ENCODE measurements around the gene MICU1.
"Not testable (repeated sequence)": the region's sequence is repeated elsewhere in the genome, so short reads cannot be mapped to it uniquely, and the experiment has no call there.

Gene MICU1

DNA sequence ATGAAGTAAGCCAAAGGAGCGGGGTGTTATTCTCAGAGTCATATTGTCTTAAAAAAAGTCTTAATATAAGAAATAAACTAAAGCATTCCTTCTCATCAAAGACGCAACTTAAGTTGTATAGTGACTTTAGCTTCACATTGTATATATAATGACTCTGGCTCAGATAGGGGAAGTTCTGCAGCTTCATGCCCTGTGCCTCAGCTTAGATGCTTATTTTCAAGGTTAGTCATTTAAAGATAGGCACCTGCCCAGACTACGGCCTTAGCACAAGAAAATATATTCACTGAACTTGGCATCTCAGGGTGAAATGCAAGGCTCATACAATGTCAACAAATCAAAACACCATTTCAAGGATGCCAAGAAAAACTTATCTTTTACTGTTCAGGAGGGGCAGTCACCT, 218.4 kb downstream of the MICU1 start:
- no peak for DNase-seq
- in situ Hi-C loops (cut with HindIII; ENCODE audit: low pct_ligation_motif_present, low sequenced_read_pairs) = no loop called here
- H3K4me3 ChIP-seq (ENCODE audit: low read depth, low read length) = no peak overlapping the region

DNA sequence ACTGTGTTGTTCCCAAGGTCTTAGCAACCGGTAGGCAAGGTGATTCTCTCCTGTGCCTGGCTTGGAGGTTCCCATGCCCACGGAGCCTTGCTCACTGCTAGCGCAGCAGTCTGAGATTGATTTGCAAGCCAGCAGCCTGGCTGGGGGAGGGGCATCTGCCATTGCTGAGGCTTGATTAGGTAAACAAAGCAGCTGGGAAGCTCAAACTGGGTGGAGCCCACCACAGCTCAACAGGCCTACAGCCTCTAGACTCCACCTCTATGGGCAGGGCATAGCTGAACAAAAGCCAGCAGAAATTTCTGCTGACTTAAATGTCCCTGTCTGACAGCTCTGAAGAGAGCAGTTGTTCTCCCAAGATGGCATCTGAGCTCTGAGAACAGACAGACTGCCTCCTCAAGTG, 230.3 kb downstream of the MICU1 start:
- in situ Hi-C loops (cut with HindIII; ENCODE audit: low pct_ligation_motif_present, low sequenced_read_pairs); DNase-seq: not testable (repeated sequence)

More for the DNA sequence above, 218.4 kb downstream of the MICU1 start:
- H3K27me3 ChIP-seq (replicated peaks) = no peaks in the 10 kb centered on the region
- H3K36me3 ChIP-seq (replicated peaks) = no peaks in the 10 kb centered on the region
- no peak overlapping the region for H3K27ac ChIP-seq
- TF ChIP-seq, protein P1, sequence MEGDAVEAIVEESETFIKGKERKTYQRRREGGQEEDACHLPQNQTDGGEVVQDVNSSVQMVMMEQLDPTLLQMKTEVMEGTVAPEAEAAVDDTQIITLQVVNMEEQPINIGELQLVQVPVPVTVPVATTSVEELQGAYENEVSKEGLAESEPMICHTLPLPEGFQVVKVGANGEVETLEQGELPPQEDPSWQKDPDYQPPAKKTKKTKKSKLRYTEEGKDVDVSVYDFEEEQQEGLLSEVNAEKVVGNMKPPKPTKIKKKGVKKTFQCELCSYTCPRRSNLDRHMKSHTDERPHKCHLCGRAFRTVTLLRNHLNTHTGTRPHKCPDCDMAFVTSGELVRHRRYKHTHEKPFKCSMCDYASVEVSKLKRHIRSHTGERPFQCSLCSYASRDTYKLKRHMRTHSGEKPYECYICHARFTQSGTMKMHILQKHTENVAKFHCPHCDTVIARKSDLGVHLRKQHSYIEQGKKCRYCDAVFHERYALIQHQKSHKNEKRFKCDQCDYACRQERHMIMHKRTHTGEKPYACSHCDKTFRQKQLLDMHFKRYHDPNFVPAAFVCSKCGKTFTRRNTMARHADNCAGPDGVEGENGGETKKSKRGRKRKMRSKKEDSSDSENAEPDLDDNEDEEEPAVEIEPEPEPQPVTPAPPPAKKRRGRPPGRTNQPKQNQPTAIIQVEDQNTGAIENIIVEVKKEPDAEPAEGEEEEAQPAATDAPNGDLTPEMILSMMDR (IDR thresholded peaks at IDR 0.05; ENCODE audit: low read depth, low read length, missing control alignments) = no peak

DNA sequence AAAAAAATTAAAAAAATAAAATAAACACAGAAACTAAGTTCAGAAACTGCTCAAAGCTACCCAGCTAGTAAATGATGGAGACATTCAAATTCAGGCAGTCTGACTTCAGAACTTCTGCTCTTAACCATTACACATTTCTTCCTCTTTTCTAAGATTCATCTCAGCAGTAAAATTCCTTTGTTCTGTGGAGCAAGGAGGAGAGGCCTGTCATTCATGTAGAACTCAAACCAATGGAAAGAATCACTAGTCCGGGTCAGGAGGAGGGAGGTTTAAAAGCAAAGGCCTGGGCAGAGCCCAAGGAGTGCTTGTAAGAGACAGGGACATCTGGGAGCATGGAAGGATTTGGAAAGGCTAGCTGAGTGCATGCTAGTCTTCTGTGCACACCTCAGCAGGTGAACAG, 233.3 kb downstream of the MICU1 start:
- TF ChIP-seq, protein P1 (IDR thresholded peaks at IDR 0.05; ENCODE audit: low read depth, low read length, missing control alignments) = no peak

More for the DNA sequence above, 230.3 kb downstream of the MICU1 start:
- not testable (repeated sequence) for H3K4me3 ChIP-seq (ENCODE audit: low read depth, low read length); H3K27me3 ChIP-seq (replicated peaks); H3K36me3 ChIP-seq (replicated peaks); H3K27ac ChIP-seq

DNA sequence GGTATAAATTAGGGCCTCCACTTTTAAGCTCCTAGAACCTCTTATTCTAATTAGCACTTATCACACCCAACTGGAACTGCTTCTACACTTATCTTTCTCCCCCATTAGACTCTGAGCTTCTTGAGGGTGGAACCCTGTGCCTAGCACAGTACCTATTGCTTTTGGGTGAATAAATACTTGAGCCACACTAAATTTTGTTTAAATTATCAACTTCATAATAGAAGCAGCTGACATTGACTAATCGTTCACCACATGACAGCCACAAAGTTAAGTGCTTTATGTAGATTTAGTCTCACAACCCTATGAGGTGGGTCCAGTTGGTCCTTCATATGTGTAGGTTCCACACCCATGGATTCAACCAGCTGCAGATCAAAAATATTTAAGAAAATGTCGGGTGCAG, 235.1 kb downstream of the MICU1 start:
- DNase-seq = no peak
- H3K27me3 ChIP-seq (replicated peaks) = no peaks in the 10 kb centered on the region
- TF ChIP-seq, protein P1 (IDR thresholded peaks at IDR 0.05; ENCODE audit: low read depth, low read length, missing control alignments) = no peak
- H3K27ac ChIP-seq = no peak overlapping the region
- no peaks in the 10 kb centered on the region for H3K36me3 ChIP-seq (replicated peaks)
- in situ Hi-C loops (cut with HindIII; ENCODE audit: low pct_ligation_motif_present, low sequenced_read_pairs) = no loop called here
- no peak overlapping the region for H3K4me3 ChIP-seq (ENCODE audit: low read depth, low read length)

More for the DNA sequence above, 233.3 kb downstream of the MICU1 start:
- in situ Hi-C loops (cut with HindIII; ENCODE audit: low pct_ligation_motif_present, low sequenced_read_pairs) = no loop called here
- Histone ChIP-seq H3K27me3 (replicated peaks) (no peaks in the 10 kb centered on the region), H3K4me3 (ENCODE audit: low read depth, low read length) (no peak overlapping the region), H3K36me3 (replicated peaks) (no peaks in the 10 kb centered on the region), H3K27ac (no peak overlapping the region)
- DNase-seq = no peak

DNA sequence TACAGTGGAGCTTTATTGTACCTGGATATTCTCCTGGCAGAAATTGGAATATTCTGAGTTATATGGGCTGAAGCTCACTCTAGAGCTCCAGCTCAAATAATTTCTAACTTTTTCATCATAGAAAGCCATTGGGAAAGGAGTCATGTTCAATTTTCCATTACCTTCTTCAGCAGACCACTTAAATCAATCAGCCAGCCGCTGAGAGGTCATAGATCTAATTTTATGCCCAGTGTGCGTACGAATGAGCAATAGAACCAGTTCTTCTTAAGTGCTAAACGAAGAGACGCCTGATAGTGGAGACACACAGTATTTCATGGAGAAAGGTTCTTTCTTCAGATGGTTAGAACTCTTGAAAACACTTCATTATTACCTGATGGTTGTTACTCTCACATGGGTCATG, 236.2 kb downstream of the MICU1 start:
- TF ChIP-seq, protein P1 (IDR thresholded peaks at IDR 0.05; ENCODE audit: low read depth, low read length, missing control alignments) = no peak

DNA sequence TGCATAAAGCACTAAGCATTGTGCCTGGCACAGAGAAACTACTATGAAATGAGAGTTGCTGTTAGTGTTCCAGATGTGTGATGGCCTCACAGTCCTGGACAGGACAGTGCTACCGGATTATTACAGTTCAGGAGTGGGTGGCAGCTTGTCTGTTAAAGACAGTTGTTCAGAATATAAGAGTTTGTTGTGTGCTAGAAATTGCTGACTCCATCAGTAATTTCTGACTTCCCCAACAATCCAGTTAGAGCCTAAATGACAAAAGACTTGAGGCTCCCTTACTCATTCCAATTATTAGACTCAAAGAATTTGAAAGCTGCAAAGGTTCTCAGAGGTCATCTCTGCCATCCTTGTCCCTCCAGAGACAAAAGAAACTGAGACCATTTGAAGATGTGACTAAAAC, 236.9 kb downstream of the MICU1 start:
- Histone ChIP-seq H3K27me3 (replicated peaks) (no peaks in the 10 kb centered on the region), H3K27ac (no peak overlapping the region), H3K36me3 (replicated peaks) (no peaks in the 10 kb centered on the region), H3K4me3 (ENCODE audit: low read depth, low read length) (no peak overlapping the region)
- TF ChIP-seq, protein P1 (IDR thresholded peaks at IDR 0.05; ENCODE audit: low read depth, low read length, missing control alignments) = no peak
- no peak for DNase-seq
- in situ Hi-C loops (cut with HindIII; ENCODE audit: low pct_ligation_motif_present, low sequenced_read_pairs) = no loop called here

More for the DNA sequence above, 236.2 kb downstream of the MICU1 start:
- no peaks in the 10 kb centered on the region for H3K27me3 ChIP-seq (replicated peaks)
- in situ Hi-C loops (cut with HindIII; ENCODE audit: low pct_ligation_motif_present, low sequenced_read_pairs) = no loop called here
- no peak for DNase-seq
- no peak overlapping the region for H3K27ac ChIP-seq
- no peaks in the 10 kb centered on the region for H3K36me3 ChIP-seq (replicated peaks)
- no peak overlapping the region for H3K4me3 ChIP-seq (ENCODE audit: low read depth, low read length)
